HepG2 (cell line): ENCODE data around the gene BABAM2. TPM values are rescaled to one million over a fixed set of nuclear protein-coding genes. Genes with fewer than 3 reads are reported as not detected.

Experiments used
- ARID4A ChIP-seq: sonication (generic); formaldehyde crosslinking; IDR thresholded peaks from 2 replicates; pipeline ENCODE4 v1.5.0; 2020; ENCODE audit warnings: mild to moderate bottlenecking, missing genetic modification reagents, borderline replicate concordance
- polyA plus RNA-seq, 8 experiments: library from polyadenylated mRNA; depleted of rRNA in 3 of 8; stranded (reverse) in 7 of 8; unstranded in 1 of 8; fragments of >200 nt; fragmentation: Illumina TruSeq in 4 of 8; extraction: Trizol in 4 of 8; gene quantifications; 2 replicates each; pipeline versions ENCODE4 v1.2.1 to v1.2.3, GENCODE V29; 2011 to 2016; ENCODE audit warnings: low read depth in 4 of 8, missing spikeins in 1 of 8, mixed read lengths in 1 of 8; ENCODE audit not compliant: insufficient read depth in 1 of 8
- total RNA-seq, 5 experiments: library from RNA; depleted of rRNA; stranded (reverse); fragments of >200 nt; fragmentation: Illumina TruSeq; extraction: Trizol; gene quantifications; 2 replicates each; pipeline ENCODE4 v1.2.3, GENCODE V29; 2016; ENCODE audit warnings: low read depth in 1 of 5
- TF ChIP-seq, protein P1 (sequence below): sonication (generic); formaldehyde crosslinking; IDR thresholded peaks from 2 replicates; pipeline ENCODE4 v1.5.1; 2020; ENCODE audit warnings: mild to moderate bottlenecking, missing genetic modification reagents, moderate library complexity

BABAM2 gene
- total and polyA plus RNA-seq, 2 of the 13 experiments (the other 11 are each of a cell fraction or from before 2014, with no cell fraction given): 24.9 to 28.0 TPM

DNA sequence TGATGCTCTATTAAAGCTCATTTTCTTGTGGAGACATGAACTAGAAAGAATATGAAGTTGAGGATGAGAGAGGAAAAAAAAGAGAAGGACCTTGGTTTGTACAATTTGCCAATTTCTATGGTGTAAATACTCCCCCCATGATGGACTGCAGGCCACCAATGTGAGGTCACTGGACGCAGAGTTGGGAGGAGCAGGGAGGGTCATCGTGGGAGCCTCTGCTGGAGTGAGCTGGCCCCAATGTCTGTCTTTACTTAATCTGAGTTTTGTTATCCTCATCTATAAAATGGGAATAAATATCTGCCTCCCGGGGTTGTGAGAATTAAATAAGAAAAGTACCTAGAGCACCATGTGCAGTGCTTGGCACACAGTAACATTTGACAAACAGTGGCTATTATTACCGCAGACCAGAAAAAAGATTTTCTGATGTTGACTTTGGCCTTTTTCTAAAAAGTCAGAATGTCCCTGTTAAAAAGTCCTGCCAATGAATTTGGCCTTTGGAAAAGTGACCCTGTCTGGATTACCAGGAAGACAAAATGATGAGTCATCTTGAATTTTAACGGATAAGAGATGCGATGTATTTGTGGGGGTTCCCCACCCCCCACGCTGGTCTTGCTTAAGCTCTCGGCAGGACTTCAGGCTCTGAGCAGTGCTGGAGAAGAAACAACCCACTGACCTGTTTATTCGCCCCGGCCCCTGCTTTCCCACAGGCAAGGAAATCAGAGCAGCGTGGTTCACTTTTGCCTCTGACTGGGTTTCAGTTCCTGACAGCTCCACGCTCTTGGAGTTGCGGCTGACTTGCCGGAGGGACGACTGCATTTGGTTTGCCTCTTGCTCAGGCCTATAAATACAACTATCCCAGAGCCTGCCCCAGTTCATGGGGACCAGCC lies 451.8 kb downstream of the BABAM2 start (continued):
- TF ChIP-seq ARID4A (CRISPR knock-in tag): peak; percentile 29; the same call in 1 of the 2 replicates
- TF ChIP-seq, protein P1, sequence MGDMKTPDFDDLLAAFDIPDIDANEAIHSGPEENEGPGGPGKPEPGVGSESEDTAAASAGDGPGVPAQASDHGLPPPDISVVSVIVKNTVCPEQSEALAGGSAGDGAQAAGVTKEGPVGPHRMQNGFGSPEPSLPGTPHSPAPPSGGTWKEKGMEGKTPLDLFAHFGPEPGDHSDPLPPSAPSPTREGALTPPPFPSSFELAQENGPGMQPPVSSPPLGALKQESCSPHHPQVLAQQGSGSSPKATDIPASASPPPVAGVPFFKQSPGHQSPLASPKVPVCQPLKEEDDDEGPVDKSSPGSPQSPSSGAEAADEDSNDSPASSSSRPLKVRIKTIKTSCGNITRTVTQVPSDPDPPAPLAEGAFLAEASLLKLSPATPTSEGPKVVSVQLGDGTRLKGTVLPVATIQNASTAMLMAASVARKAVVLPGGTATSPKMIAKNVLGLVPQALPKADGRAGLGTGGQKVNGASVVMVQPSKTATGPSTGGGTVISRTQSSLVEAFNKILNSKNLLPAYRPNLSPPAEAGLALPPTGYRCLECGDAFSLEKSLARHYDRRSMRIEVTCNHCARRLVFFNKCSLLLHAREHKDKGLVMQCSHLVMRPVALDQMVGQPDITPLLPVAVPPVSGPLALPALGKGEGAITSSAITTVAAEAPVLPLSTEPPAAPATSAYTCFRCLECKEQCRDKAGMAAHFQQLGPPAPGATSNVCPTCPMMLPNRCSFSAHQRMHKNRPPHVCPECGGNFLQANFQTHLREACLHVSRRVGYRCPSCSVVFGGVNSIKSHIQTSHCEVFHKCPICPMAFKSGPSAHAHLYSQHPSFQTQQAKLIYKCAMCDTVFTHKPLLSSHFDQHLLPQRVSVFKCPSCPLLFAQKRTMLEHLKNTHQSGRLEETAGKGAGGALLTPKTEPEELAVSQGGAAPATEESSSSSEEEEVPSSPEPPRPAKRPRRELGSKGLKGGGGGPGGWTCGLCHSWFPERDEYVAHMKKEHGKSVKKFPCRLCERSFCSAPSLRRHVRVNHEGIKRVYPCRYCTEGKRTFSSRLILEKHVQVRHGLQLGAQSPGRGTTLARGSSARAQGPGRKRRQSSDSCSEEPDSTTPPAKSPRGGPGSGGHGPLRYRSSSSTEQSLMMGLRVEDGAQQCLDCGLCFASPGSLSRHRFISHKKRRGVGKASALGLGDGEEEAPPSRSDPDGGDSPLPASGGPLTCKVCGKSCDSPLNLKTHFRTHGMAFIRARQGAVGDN (CRISPR knock-in tag): 0 out of 2 replicates have a peak, but pooled peaks have one; percentile 18
